ENCODE measurements around the gene MYBPH.

Gene MYBPH

GRCh38 chr1:203142684-203143408 lies 32.8 kb downstream of the MYBPH start:
- TF ChIP-seq CTCF (IDR thresholded peaks at IDR 0.05; ENCODE audit: low read depth, low read length, missing control alignments): no peak
- no peak overlapping the region for H3K4me3 ChIP-seq (replicated peaks; ENCODE audit: low read depth, low read length)
- DNase-seq (ENCODE audit: extremely low read depth, low read depth): no peak

- DNase-seq (ENCODE audit: extremely low read depth, low read depth): no peak
- no peak for TF ChIP-seq CTCF (IDR thresholded peaks at IDR 0.05; ENCODE audit: low read depth, low read length, missing control alignments)
- no peak overlapping the region for H3K4me3 ChIP-seq (replicated peaks; ENCODE audit: low read depth, low read length)
These were observed 33.5 kb downstream of the MYBPH start for GRCh38 chr1:203142124-203142523.

GRCh38 chr1:203140743-203141520 lies 34.7 kb downstream of the MYBPH start:
- no peak overlapping the region for H3K4me3 ChIP-seq (replicated peaks; ENCODE audit: low read depth, low read length)
- DNase-seq (ENCODE audit: extremely low read depth, low read depth): no peak
- TF ChIP-seq CTCF (IDR thresholded peaks at IDR 0.05; ENCODE audit: low read depth, low read length, missing control alignments): no peak

GRCh38 chr1:203139976-203140475 lies 35.6 kb downstream of the MYBPH start:
- no peak for DNase-seq (ENCODE audit: extremely low read depth, low read depth)
- no peak for TF ChIP-seq CTCF (IDR thresholded peaks at IDR 0.05; ENCODE audit: low read depth, low read length, missing control alignments)
- H3K4me3 ChIP-seq (replicated peaks; ENCODE audit: low read depth, low read length): no peak overlapping the region

GRCh38 chr1:203138066-203138465 lies 37.6 kb downstream of the MYBPH start:
- no peak overlapping the region for H3K4me3 ChIP-seq (replicated peaks; ENCODE audit: low read depth, low read length)

GRCh38 chr1:203137324-203137723 lies 38.3 kb downstream of the MYBPH start:
- H3K4me3 ChIP-seq (replicated peaks; ENCODE audit: low read depth, low read length): no peak overlapping the region
- DNase-seq (ENCODE audit: extremely low read depth, low read depth): no peak
- TF ChIP-seq CTCF (IDR thresholded peaks at IDR 0.05; ENCODE audit: low read depth, low read length, missing control alignments): no peak

More at GRCh38 chr1:203138066-203138465, 37.6 kb downstream of the MYBPH start:
- no peak for DNase-seq (ENCODE audit: extremely low read depth, low read depth)
- no peak for TF ChIP-seq CTCF (IDR thresholded peaks at IDR 0.05; ENCODE audit: low read depth, low read length, missing control alignments)
